ENCODE results near the gene SLA2. TPM values are rescaled to one million over a fixed set of nuclear protein-coding genes. Genes with fewer than 3 reads are reported as not detected.

The SLA2 gene
- polyA plus RNA-seq (2012; ENCODE audit: insufficient read length, low read depth): not detected

- TF ChIP-seq REST (IDR thresholded peaks at IDR 0.05; ENCODE audit: insufficient read depth in 1 of 2, low read depth in 2 of 2, low read length in 2 of 2): no peak
- no peak for TF ChIP-seq SIN3A (IDR thresholded peaks at IDR 0.05; ENCODE audit: borderline replicate concordance, insufficient read depth, low read length)
- TF ChIP-seq POLR2AphosphoS5 (IDR thresholded peaks at IDR 0.05; ENCODE audit: low read depth, low read length): no peak
- TF ChIP-seq TAF1 (IDR thresholded peaks at IDR 0.05; ENCODE audit: borderline replicate concordance, insufficient read depth, low read length): no peak
- no peak for TF ChIP-seq FOXP2 (optimal IDR thresholded peaks at IDR 0.05; ENCODE audit: borderline replicate concordance, extremely low read depth, extremely low read length, insufficient read depth)
Observed at GRCh38 chr20:36645998-36646397, at the start of gene SLA2. Gene SLA2, minus strand, starts transcription at chr20:36646196. Its CDS starts 4,861 bp downstream, at chr20:36641335.

GRCh38 chr20:36688630-36689029 is 42.6 kb upstream of the SLA2 start:
- TF ChIP-seq REST (IDR thresholded peaks at IDR 0.05; ENCODE audit: insufficient read depth in 1 of 2, low read depth in 2 of 2, low read length in 2 of 2) (no peak), FOXP2 (optimal IDR thresholded peaks at IDR 0.05; ENCODE audit: borderline replicate concordance, extremely low read depth, extremely low read length, insufficient read depth) (no peak), TAF1 (IDR thresholded peaks at IDR 0.05; ENCODE audit: borderline replicate concordance, insufficient read depth, low read length) (no peak), SIN3A (IDR thresholded peaks at IDR 0.05; ENCODE audit: borderline replicate concordance, insufficient read depth, low read length) (no peak), POLR2AphosphoS5 (IDR thresholded peaks at IDR 0.05; ENCODE audit: low read depth, low read length) (no peak)

- no peak for TF ChIP-seq FOXP2 (optimal IDR thresholded peaks at IDR 0.05; ENCODE audit: borderline replicate concordance, extremely low read depth, extremely low read length, insufficient read depth)
- no peak for TF ChIP-seq REST (IDR thresholded peaks at IDR 0.05; ENCODE audit: insufficient read depth in 1 of 2, low read depth in 2 of 2, low read length in 2 of 2)
- TF ChIP-seq POLR2AphosphoS5 (IDR thresholded peaks at IDR 0.05; ENCODE audit: low read depth, low read length): no peak
- TF ChIP-seq SIN3A (IDR thresholded peaks at IDR 0.05; ENCODE audit: borderline replicate concordance, insufficient read depth, low read length): no peak
- TF ChIP-seq TAF1 (IDR thresholded peaks at IDR 0.05; ENCODE audit: borderline replicate concordance, insufficient read depth, low read length): no peak
Observed at GRCh38 chr20:36687850-36688249, 41.9 kb upstream of the SLA2 start.

GRCh38 chr20:36686944-36687343 is 40.9 kb upstream of the SLA2 start:
- TF ChIP-seq TAF1 (IDR thresholded peaks at IDR 0.05; ENCODE audit: borderline replicate concordance, insufficient read depth, low read length) (no peak), POLR2AphosphoS5 (IDR thresholded peaks at IDR 0.05; ENCODE audit: low read depth, low read length) (no peak), FOXP2 (optimal IDR thresholded peaks at IDR 0.05; ENCODE audit: borderline replicate concordance, extremely low read depth, extremely low read length, insufficient read depth) (no peak), SIN3A (IDR thresholded peaks at IDR 0.05; ENCODE audit: borderline replicate concordance, insufficient read depth, low read length) (no peak), REST (IDR thresholded peaks at IDR 0.05; ENCODE audit: insufficient read depth in 1 of 2, low read depth in 2 of 2, low read length in 2 of 2) (no peak)

GRCh38 chr20:36686504-36686903 is 40.5 kb upstream of the SLA2 start:
- TF ChIP-seq SIN3A (IDR thresholded peaks at IDR 0.05; ENCODE audit: borderline replicate concordance, insufficient read depth, low read length): no peak

All from PFSK-1 (cell line).